ENCODE results near the gene BAZ2B. TPM values are rescaled to one million over a fixed set of nuclear protein-coding genes. Genes with fewer than 3 reads are reported as not detected.

The BAZ2B gene
- total and polyA plus RNA-seq, 2 donors (not counting 3 experiments of a cell fraction or from before 2014, with no cell fraction given): 22.1 to 73.8 TPM

GRCh38 chr2:159366538-159366937 is 249.8 kb downstream of the BAZ2B start:
- Histone ChIP-seq H3K36me3 (ENCODE audit: control insufficient read depth in 2 of 2, extremely low read depth in 1 of 2, insufficient read depth in 2 of 2, low read length in 2 of 2) (peaks cover 2 to 8% of the 10 kb centered on the region in 2 experiments), H3K27me3 (ENCODE audit: control insufficient read depth in 2 of 2, insufficient read depth in 2 of 2, low read length in 2 of 2) (no peaks in the 10 kb centered on the region), H2AFZ (ENCODE audit: low read depth, low read length) (no peak overlapping the region), H3K9me1 (replicated peaks; ENCODE audit: control insufficient read depth, extremely low read depth, insufficient read depth, low read length) (no peaks in the 10 kb centered on the region), H3K4me2 (ENCODE audit: insufficient read depth, low read length) (no peak overlapping the region), H4K20me1 (replicated peaks; ENCODE audit: control insufficient read depth, extremely low read depth, insufficient read depth, low read length) (no peaks in the 10 kb centered on the region), H3K9ac (replicated peaks; ENCODE audit: extremely low read depth, insufficient read depth, low read length) (no peak overlapping the region), H3K4me1 (ENCODE audit: control insufficient read depth, extremely low read depth, insufficient read depth, low read length) (peaks cover 15% of the 10 kb centered on the region), H3K9me3 (replicated peaks; ENCODE audit: control insufficient read depth, insufficient read depth, low read length) (no peaks in the 10 kb centered on the region), H3K4me3 (replicated peaks in 1 of 3; ENCODE audit: insufficient read depth in 1 of 3, low read depth in 1 of 3, low read length in 3 of 3) (no peak overlapping the region), H3K79me2 (ENCODE audit: control insufficient read depth, insufficient read depth, low read length) (no peaks in the 10 kb centered on the region), H3K27ac (ENCODE audit: insufficient read depth, low read depth, low read length) (no peak overlapping the region)
- CTCF ChIA-PET: interaction anchor here (0.7 kb wide), 1 partner anchor 16 kb away, joined by 4 read pairs; no protein-coding TSS in a partner anchor
- dilution Hi-C loops (cut with MboI; ENCODE audit: extremely low pct_ligation_motif_present, low sequenced_read_pairs) (no loop called here), intact Hi-C loops (cut with micrococcal nuclease) (no loop called here)
- no TSS peak for BruUV-seq (replicated peaks)
- FAIRE-seq (no peak), DNase-seq (ENCODE audit: low read depth, low spot score) (no peak)
- TF ChIP-seq MYC (IDR thresholded peaks at IDR 0.05; ENCODE audit: low read depth, low read length): no peak
- TF ChIP-seq JUN (IDR thresholded peaks at IDR 0.05; ENCODE audit: borderline replicate concordance, insufficient read depth, insufficient read length, low read depth): no peak
- TF ChIP-seq EZH2 (IDR thresholded peaks at IDR 0.05; ENCODE audit: borderline replicate concordance, low read depth, low read length, severe bottlenecking): no peak
- no peak for TF ChIP-seq FOS (IDR thresholded peaks at IDR 0.05; ENCODE audit: borderline replicate concordance, insufficient read depth, low read length)
- no peak for TF ChIP-seq GATA2 (IDR thresholded peaks at IDR 0.05; ENCODE audit: insufficient read depth, insufficient read length, low read depth, low read length)
- TF ChIP-seq MAX (IDR thresholded peaks at IDR 0.05; ENCODE audit: insufficient read depth, insufficient read length): no peak
- no peak for TF ChIP-seq POLR2A (IDR thresholded peaks at IDR 0.05; ENCODE audit: low read depth, low read length)
- TF ChIP-seq CTCF (IDR thresholded peaks at IDR 0.05; ENCODE audit: extremely low read depth in 1 of 2, insufficient read depth in 1 of 2, low read depth in 1 of 2, low read length in 2 of 2): no peak
- TF ChIP-seq POLR2AphosphoS5 (IDR thresholded peaks at IDR 0.05; ENCODE audit: insufficient read depth, low read depth, low read length): no peak
- POLR2A ChIA-PET: no interaction called here

All from endothelial cell of umbilical vein (primary cell).